Keratinocyte (primary cell): ENCODE results near the gene TH. TPM values are rescaled to one million over a fixed set of nuclear protein-coding genes. Genes with fewer than 3 reads are reported as not detected.

ENCODE experiments used
- DNase-seq: peaks from one replicate; pipeline ENCODE4 v3.0.0-alpha.2; 2011; ENCODE audit warnings: low read depth, missing footprints, low spot score
- FAIRE-seq: peaks from 2 replicates; lab custom pipeline; 2011; peaks lifted over from hg19 to GRCh38; lab: Jason Lieb, UNC
- H2AFZ ChIP-seq: 2 replicates; pipeline ENCODE4 v1.6.0; 2012; ENCODE audit warnings: low read length, control low read depth, inconsistent platforms; ENCODE audit not compliant: control insufficient read depth
- H3K27ac ChIP-seq: 2 replicates; pipeline ENCODE4 v1.5.1; 2011; ENCODE audit warnings: low read length; ENCODE audit not compliant: control insufficient read depth, insufficient read depth
- H3K27me3 ChIP-seq: 3 replicates; pipeline ENCODE4 v1.6.0; 2011; ENCODE audit warnings: low read length; ENCODE audit not compliant: control insufficient read depth, insufficient read depth; ENCODE audit errors: extremely low read depth
- H3K36me3 ChIP-seq, 2 experiments: 2 replicates in 1 of 2; 3 replicates in 1 of 2; pipeline ENCODE4 v1.5.1; 2011; ENCODE audit warnings: low read length in 2 of 2, mild to moderate bottlenecking in 1 of 2; ENCODE audit not compliant: control insufficient read depth in 2 of 2, insufficient read depth in 2 of 2; ENCODE audit errors: extremely low read depth in 1 of 2
- H3K4me1 ChIP-seq: 3 replicates; pipeline ENCODE4 v1.5.1; 2011; ENCODE audit warnings: low read length; ENCODE audit not compliant: control insufficient read depth, insufficient read depth; ENCODE audit errors: extremely low read depth
- H3K4me2 ChIP-seq: 3 replicates; pipeline ENCODE4 v1.6.0; 2011; ENCODE audit warnings: low read depth, low read length; ENCODE audit not compliant: control insufficient read depth, insufficient read depth; ENCODE audit errors: extremely low read depth
- H3K4me3 ChIP-seq, 3 experiments: fragments of 200-600 bp in 1 of 3; sonication (generic) in 1 of 3; 2 replicates in 2 of 3; 3 replicates in 1 of 3; pipeline ENCODE4 v1.5.1; 2011 to 2016; ENCODE audit warnings: low read length in 3 of 3, mild to moderate bottlenecking in 3 of 3, control low read depth in 2 of 3, inconsistent platforms in 1 of 3, low read depth in 1 of 3, mixed read lengths in 1 of 3, mixed run types in 1 of 3, moderate library complexity in 1 of 3; ENCODE audit not compliant: control insufficient read depth in 2 of 3, insufficient read depth in 2 of 3; ENCODE audit errors: extremely low read depth in 1 of 3
- H3K79me2 ChIP-seq: 2 replicates; pipeline ENCODE4 v1.6.0; 2012; ENCODE audit warnings: low read length; ENCODE audit not compliant: control insufficient read depth, insufficient read depth
- H3K9ac ChIP-seq: 3 replicates; pipeline ENCODE4 v1.6.0; 2011; ENCODE audit warnings: low read length; ENCODE audit not compliant: control insufficient read depth, insufficient read depth; ENCODE audit errors: extremely low read depth
- H3K9me1 ChIP-seq: 3 replicates; pipeline ENCODE4 v1.6.0; 2011; ENCODE audit warnings: low read length; ENCODE audit not compliant: control insufficient read depth, insufficient read depth; ENCODE audit errors: extremely low read depth
- H3K9me3 ChIP-seq: 2 replicates; pipeline ENCODE4 v1.5.1; 2012; ENCODE audit warnings: low read depth, low read length; ENCODE audit not compliant: control insufficient read depth
- H4K20me1 ChIP-seq: 3 replicates; pipeline ENCODE4 v1.6.0; 2011; ENCODE audit warnings: low read length; ENCODE audit not compliant: control insufficient read depth, insufficient read depth; ENCODE audit errors: extremely low read depth
- EZH2 ChIP-seq: IDR thresholded peaks from one replicate; pipeline ENCODE4 v1.6.1; 2012; ENCODE audit warnings: inconsistent platforms, mild to moderate bottlenecking, low read length, moderate library complexity
- dilution Hi-C: fragments of 300-500 bp; cut with MboI; formaldehyde crosslinking; loops from one replicate; pipeline ENCODE4 v1.7.0; 2020; ENCODE audit warnings: low sequenced_read_pairs; ENCODE audit not compliant: extremely low pct_ligation_motif_present
- polyA plus RNA-seq, 5 experiments: library from polyadenylated mRNA; depleted of rRNA in 3 of 5; stranded (reverse) in 3 of 5; stranded (forward) in 1 of 5; unstranded in 1 of 5; fragments of >200 nt; gene quantifications; 1 replicate in 1 of 5; 2 replicates in 3 of 5; 3 replicates in 1 of 5; pipeline versions ENCODE4 v1.2.1 to v1.2.3, GENCODE V29; 2011 to 2012; ENCODE audit warnings: missing spikeins in 2 of 5, low read depth in 1 of 5, low replicate concordance in 1 of 5
- TF ChIP-seq, protein P1 (sequence below), 3 experiments: IDR thresholded peaks in 1 of 3; conservative IDR thresholded peaks in 1 of 3; optimal IDR thresholded peaks in 1 of 3; 2 replicates in 2 of 3; 3 replicates in 1 of 3; pipeline versions ENCODE3 to v1.5.1; 2011; ENCODE audit warnings: low read length in 3 of 3, mild to moderate bottlenecking in 3 of 3, moderate library complexity in 2 of 3, control low read depth in 1 of 3, inconsistent platforms in 1 of 3; ENCODE audit not compliant: insufficient read depth in 2 of 3; ENCODE audit errors: extremely low read depth in 1 of 3

Gene TH
- polyA plus RNA-seq, 1 donor (not counting 4 experiments of a cell fraction or from before 2014, with no cell fraction given): 0.50 TPM

DNA sequence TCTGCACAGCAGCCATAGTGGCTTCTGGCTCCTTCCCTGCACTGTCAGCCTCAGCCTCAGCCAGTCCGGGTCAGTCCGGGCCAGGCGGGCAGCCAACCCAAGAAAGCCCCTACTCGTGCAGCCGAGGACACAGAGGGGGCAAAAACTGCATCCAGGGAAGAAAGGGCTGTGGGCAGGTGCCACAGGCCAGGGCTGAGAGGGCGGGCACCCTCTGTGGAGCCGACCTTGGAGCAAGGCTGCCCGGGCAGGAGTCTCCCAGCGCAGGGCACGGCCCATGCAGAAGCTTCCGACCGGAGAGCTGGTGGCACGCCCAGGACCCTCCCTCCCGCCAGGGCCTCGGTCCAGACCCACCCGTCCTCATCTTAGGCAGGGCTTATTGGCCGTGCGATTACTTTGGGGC, 10.5 kb upstream of the TH start:
- TF ChIP-seq, protein P1, sequence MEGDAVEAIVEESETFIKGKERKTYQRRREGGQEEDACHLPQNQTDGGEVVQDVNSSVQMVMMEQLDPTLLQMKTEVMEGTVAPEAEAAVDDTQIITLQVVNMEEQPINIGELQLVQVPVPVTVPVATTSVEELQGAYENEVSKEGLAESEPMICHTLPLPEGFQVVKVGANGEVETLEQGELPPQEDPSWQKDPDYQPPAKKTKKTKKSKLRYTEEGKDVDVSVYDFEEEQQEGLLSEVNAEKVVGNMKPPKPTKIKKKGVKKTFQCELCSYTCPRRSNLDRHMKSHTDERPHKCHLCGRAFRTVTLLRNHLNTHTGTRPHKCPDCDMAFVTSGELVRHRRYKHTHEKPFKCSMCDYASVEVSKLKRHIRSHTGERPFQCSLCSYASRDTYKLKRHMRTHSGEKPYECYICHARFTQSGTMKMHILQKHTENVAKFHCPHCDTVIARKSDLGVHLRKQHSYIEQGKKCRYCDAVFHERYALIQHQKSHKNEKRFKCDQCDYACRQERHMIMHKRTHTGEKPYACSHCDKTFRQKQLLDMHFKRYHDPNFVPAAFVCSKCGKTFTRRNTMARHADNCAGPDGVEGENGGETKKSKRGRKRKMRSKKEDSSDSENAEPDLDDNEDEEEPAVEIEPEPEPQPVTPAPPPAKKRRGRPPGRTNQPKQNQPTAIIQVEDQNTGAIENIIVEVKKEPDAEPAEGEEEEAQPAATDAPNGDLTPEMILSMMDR (optimal IDR thresholded peaks at IDR 0.05 in 1 of 3, IDR thresholded peaks at IDR 0.05 in 1 of 3, conservative IDR thresholded peaks at IDR 0.05 in 1 of 3; ENCODE audit: extremely low read depth in 1 of 3, insufficient read depth in 2 of 3, low read length in 3 of 3): no peak
- no peak for TF ChIP-seq EZH2
- dilution Hi-C loops: no loop called here
- H3K9me3 ChIP-seq: no peaks in the 10 kb centered on the region
- no peaks in the 10 kb centered on the region for H3K27me3 ChIP-seq
- no peaks in the 10 kb centered on the region for H4K20me1 ChIP-seq
- H3K4me2 ChIP-seq: no peak overlapping the region
- DNase-seq: no peak
- no peaks in the 10 kb centered on the region for H3K36me3 ChIP-seq
- no peak overlapping the region for H2AFZ ChIP-seq
- peaks cover 61% of the 10 kb centered on the region for H3K4me1 ChIP-seq
- H3K79me2 ChIP-seq: no peaks in the 10 kb centered on the region
- H3K27ac ChIP-seq: no peak overlapping the region
- H3K9ac ChIP-seq: no peak overlapping the region
- no peak for FAIRE-seq
- no peaks in the 10 kb centered on the region for H3K9me1 ChIP-seq
- H3K4me3 ChIP-seq: no peak overlapping the region

DNA sequence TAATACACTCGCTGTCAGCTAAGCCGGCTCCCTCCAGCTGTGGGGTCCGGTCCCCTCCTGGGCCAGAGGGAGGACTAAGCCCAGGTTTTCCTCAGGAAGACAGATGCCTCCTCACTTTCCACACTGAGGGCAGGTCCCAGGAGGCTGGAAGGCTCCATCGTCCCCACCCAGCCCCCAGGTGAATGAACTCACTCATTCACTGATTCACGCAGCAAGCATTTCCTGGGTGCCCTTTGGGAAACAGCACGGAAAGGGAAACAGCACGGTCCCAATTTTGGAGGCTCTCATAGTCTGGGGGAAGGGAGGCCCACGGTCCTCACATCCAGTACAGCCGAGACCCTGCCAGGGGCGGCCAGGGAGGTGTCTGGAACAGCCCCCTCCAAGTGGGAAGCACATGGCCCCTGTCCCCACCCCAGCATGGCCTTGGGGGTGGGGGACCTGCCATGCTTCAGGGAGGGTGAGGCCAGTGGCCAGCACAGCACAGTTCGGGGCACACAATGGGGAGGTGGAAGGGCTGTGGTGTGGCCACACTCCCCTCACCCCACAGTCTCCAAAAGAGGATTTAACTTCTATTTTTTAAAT, 9.3 kb upstream of the TH start:
- peak overlapping the region; percentile 32 for H2AFZ ChIP-seq
- peaks cover 4% of the 10 kb centered on the region for H3K79me2 ChIP-seq
- TF ChIP-seq, protein P1 (optimal IDR thresholded peaks at IDR 0.05 in 1 of 3, IDR thresholded peaks at IDR 0.05 in 1 of 3, conservative IDR thresholded peaks at IDR 0.05 in 1 of 3; ENCODE audit: extremely low read depth in 1 of 3, insufficient read depth in 2 of 3, low read length in 3 of 3): no peak
- TF ChIP-seq EZH2: no peak
- peak overlapping the region; percentile 87 for H3K27ac ChIP-seq
- no peaks in the 10 kb centered on the region for H3K36me3 ChIP-seq
- peak overlapping the region; percentile 53 for H3K9ac ChIP-seq
- H3K9me3 ChIP-seq: no peaks in the 10 kb centered on the region
- peak overlapping the region; percentile 51 for H3K4me2 ChIP-seq
- dilution Hi-C loops: no loop called here
- DNase-seq (no peak), FAIRE-seq (peak; percentile 83)
- H3K4me1 ChIP-seq: peaks cover 68% of the 10 kb centered on the region
- H3K9me1 ChIP-seq: no peaks in the 10 kb centered on the region
- no peaks in the 10 kb centered on the region for H3K27me3 ChIP-seq
- H3K4me3 ChIP-seq: no peak overlapping the region
- no peaks in the 10 kb centered on the region for H4K20me1 ChIP-seq
